Panc1 (cell line): ENCODE results near the gene RNU6-7. TPM values are rescaled to one million over a fixed set of nuclear protein-coding genes. Genes with fewer than 3 reads are reported as not detected.

Source experiments
- ATAC-seq: fragments of 200-7000 bp; cut with Tn5 transposase; 2 replicates; pipeline ENCODE4 v1.9.1; 2020; ENCODE audit warnings: mild to moderate bottlenecking, moderate library complexity
- BruUV-seq: library from RNA; stranded (reverse); fragments of 400-500 nt; replicated peaks from 2 replicates; lab custom pipeline; 2021; lab: Mats Ljungman, UMichigan
- CTCF ChIA-PET: fragments of 300-600 bp; sonication (Branson Sonifier 250); formaldehyde crosslinking; loops from one replicate; lab custom pipeline; 2022; ENCODE audit warnings: antibody characterized with exemption; lab: Charles Lee
- POLR2A ChIA-PET: fragments of 300-600 bp; sonication (Branson Sonifier 250); formaldehyde crosslinking; loops from one replicate; lab custom pipeline; 2022; ENCODE audit warnings: antibody characterized with exemption; lab: Charles Lee
- DNase-seq: peaks from one replicate; pipeline ENCODE4 v3.0.0-alpha.2; 2010; ENCODE audit warnings: low read depth, low spot score
- H3K27ac ChIP-seq: 2 replicates; pipeline ENCODE4 v1.5.1; 2011; ENCODE audit warnings: mild to moderate bottlenecking, low read length, inconsistent platforms
- H3K27me3 ChIP-seq: fragments of 200-500 bp; sonication (Bioruptor generic); 2 replicates; pipeline ENCODE4 v1.6.0; 2014; ENCODE audit warnings: low read length, inconsistent platforms; ENCODE audit not compliant: control insufficient read depth, insufficient read depth
- H3K36me3 ChIP-seq: fragments of 200-500 bp; sonication (Bioruptor generic); 2 replicates; pipeline ENCODE4 v1.5.1; 2014; ENCODE audit warnings: inconsistent platforms, mild to moderate bottlenecking, low read length, moderate library complexity; ENCODE audit not compliant: control insufficient read depth, insufficient read depth
- H3K4me1 ChIP-seq: 2 replicates; pipeline ENCODE4 v1.5.1; 2011; ENCODE audit warnings: inconsistent platforms, mild to moderate bottlenecking, low read length, moderate library complexity; ENCODE audit not compliant: control insufficient read depth, insufficient read depth
- H3K4me3 ChIP-seq, 2 experiments: 2 replicates each; pipeline ENCODE4 v1.5.1; 2011 to 2012; ENCODE audit warnings: low read depth in 2 of 2, low read length in 2 of 2, mild to moderate bottlenecking in 2 of 2, inconsistent platforms in 1 of 2, moderate library complexity in 1 of 2
- H3K9me3 ChIP-seq: fragments of 200-500 bp; sonication (Bioruptor generic); 2 replicates; pipeline ENCODE4 v1.5.1; 2014; ENCODE audit warnings: low read depth, mild to moderate bottlenecking, inconsistent platforms, low read length, moderate library complexity; ENCODE audit not compliant: control insufficient read depth, insufficient read depth
- POLR2AphosphoS5 ChIP-seq: IDR thresholded peaks from 2 replicates; pipeline ENCODE4 v1.6.1; 2012; ENCODE audit warnings: mild to moderate bottlenecking, low read depth, low read length, moderate library complexity
- REST ChIP-seq, 2 experiments: IDR thresholded peaks; 2 replicates each; pipeline ENCODE4 v1.6.1; 2011 to 2012; ENCODE audit warnings: low read depth in 2 of 2, control low read depth in 1 of 2, low read length in 1 of 2, mild to moderate bottlenecking in 1 of 2, moderate library complexity in 1 of 2; ENCODE audit not compliant: insufficient read depth in 1 of 2
- SIN3A ChIP-seq: IDR thresholded peaks from 2 replicates; pipeline ENCODE4 v1.6.1; 2012; ENCODE audit warnings: low read depth, mild to moderate bottlenecking, low read length, moderate library complexity, borderline replicate concordance; ENCODE audit not compliant: insufficient read depth
- TCF7L2 ChIP-seq: IDR thresholded peaks from 2 replicates; pipeline ENCODE4 v1.6.1; 2011; ENCODE audit warnings: mild to moderate bottlenecking, low read depth, low read length, inconsistent platforms
- in situ Hi-C: cut with HindIII; loops from 2 replicates; pipeline ENCODE4 v1.10.0; 2016; ENCODE audit warnings: low sequenced_read_pairs, low pct_unique_long_range_greater_than_20kb
- intact Hi-C: fragments of 100-400 bp; cut with micrococcal nuclease; formaldehyde crosslinking; loops from one replicate; pipeline ENCODE4 v1.10.0; 2022; ENCODE audit not compliant: unreplicated experiment
- total RNA-seq: library from RNA; stranded (reverse); gene quantifications from one replicate; pipeline ENCODE4 v1.2.1, GENCODE V29; 2021; ENCODE audit not compliant: unreplicated experiment
- TF ChIP-seq, protein P1 (sequence below): fragments of 450-650 bp; IDR thresholded peaks from 2 replicates; pipeline ENCODE4 v1.5.1; 2017; ENCODE audit warnings: mild to moderate bottlenecking

RNU6-7 gene
- total RNA-seq, 1 experiment from 2014 or later: not detected

GRCh38 chr14:32195636-32196035 lies 6.2 kb upstream of the RNU6-7 start:
- Histone ChIP-seq H3K4me1 (no peaks in the 10 kb centered on the region; the same call in 1 of the 2 replicates), H3K4me3 (no peak overlapping the region), H3K9me3 (no peaks in the 10 kb centered on the region), H3K27me3 (no peaks in the 10 kb centered on the region; the same call in 1 of the 2 replicates), H3K36me3 (no peaks in the 10 kb centered on the region), H3K27ac (no peak overlapping the region)
- ChIA-PET CTCF (no interaction called here), POLR2A (no interaction called here)
- intact Hi-C loops: no loop called here
- no peak for ATAC-seq
- in situ Hi-C loops: no loop called here
- no peak for DNase-seq
- TF ChIP-seq POLR2AphosphoS5: no peak
- no peak for TF ChIP-seq REST (IDR thresholded peaks at IDR 0.05; ENCODE audit: insufficient read depth in 1 of 2, low read depth in 2 of 2, low read length in 1 of 2)
- TF ChIP-seq TCF7L2: no peak
- TF ChIP-seq SIN3A: no peak
- TF ChIP-seq, protein P1, sequence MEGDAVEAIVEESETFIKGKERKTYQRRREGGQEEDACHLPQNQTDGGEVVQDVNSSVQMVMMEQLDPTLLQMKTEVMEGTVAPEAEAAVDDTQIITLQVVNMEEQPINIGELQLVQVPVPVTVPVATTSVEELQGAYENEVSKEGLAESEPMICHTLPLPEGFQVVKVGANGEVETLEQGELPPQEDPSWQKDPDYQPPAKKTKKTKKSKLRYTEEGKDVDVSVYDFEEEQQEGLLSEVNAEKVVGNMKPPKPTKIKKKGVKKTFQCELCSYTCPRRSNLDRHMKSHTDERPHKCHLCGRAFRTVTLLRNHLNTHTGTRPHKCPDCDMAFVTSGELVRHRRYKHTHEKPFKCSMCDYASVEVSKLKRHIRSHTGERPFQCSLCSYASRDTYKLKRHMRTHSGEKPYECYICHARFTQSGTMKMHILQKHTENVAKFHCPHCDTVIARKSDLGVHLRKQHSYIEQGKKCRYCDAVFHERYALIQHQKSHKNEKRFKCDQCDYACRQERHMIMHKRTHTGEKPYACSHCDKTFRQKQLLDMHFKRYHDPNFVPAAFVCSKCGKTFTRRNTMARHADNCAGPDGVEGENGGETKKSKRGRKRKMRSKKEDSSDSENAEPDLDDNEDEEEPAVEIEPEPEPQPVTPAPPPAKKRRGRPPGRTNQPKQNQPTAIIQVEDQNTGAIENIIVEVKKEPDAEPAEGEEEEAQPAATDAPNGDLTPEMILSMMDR: no peak
- BruUV-seq: no TSS peak

- TF ChIP-seq SIN3A (no peak), POLR2AphosphoS5 (no peak), TCF7L2 (no peak), REST (IDR thresholded peaks at IDR 0.05; ENCODE audit: insufficient read depth in 1 of 2, low read depth in 2 of 2, low read length in 1 of 2) (no peak)
- TF ChIP-seq, protein P1: no peak
- no peak overlapping the region for H3K4me3 ChIP-seq
- no peaks in the 10 kb centered on the region for H3K9me3 ChIP-seq
- no peak for DNase-seq
- no TSS peak for BruUV-seq
- ChIA-PET CTCF (no interaction called here), POLR2A (no interaction called here)
- no peak for ATAC-seq
- in situ Hi-C loops: no loop called here
- H3K4me1 ChIP-seq: no peaks in the 10 kb centered on the region; the same call in 1 of the 2 replicates
- intact Hi-C loops: no loop called here
- H3K27ac ChIP-seq: no peak overlapping the region
- H3K27me3 ChIP-seq: no peaks in the 10 kb centered on the region; the same call in 1 of the 2 replicates
- H3K36me3 ChIP-seq: no peaks in the 10 kb centered on the region
Observed at GRCh38 chr14:32197919-32198318, 3.9 kb upstream of the RNU6-7 start.
